HEK293 (cell line): ENCODE results near the gene TEAD1.
A peak's percentile ranks its signal among the peaks of the same experiment; 100 is the strongest.

Source experiments
- CTCF ChIA-PET: fragments of 350-600 bp; formaldehyde crosslinking; extraction: SDS; loops from one replicate; lab custom pipeline; 2021; ENCODE audit warnings: antibody characterized with exemption; lab: Yijun Ruan, JAX
- POLR2A ChIA-PET: fragments of 300-600 bp; formaldehyde crosslinking; extraction: SDS; loops from one replicate; lab custom pipeline; 2020; ENCODE audit warnings: antibody characterized with exemption, inconsistent platforms; lab: Yijun Ruan, JAX
- H3K27ac ChIP-seq: fragments of 200-500 bp; sonication (Bioruptor generic); 2 replicates; pipeline ENCODE4 v1.5.1; 2014; ENCODE audit warnings: low read depth, low read length, control low read depth, inconsistent platforms; ENCODE audit errors: extremely low read depth
- H3K36me3 ChIP-seq, 2 experiments: fragments of 200-500 bp in 1 of 2; sonication (Bioruptor generic) in 1 of 2; 1 replicate in 1 of 2; 2 replicates in 1 of 2; pipeline ENCODE4 v1.5.1; 2014 to 2017; ENCODE audit warnings: inconsistent platforms in 2 of 2, low read length in 2 of 2; ENCODE audit not compliant: control insufficient read depth in 2 of 2, insufficient read depth in 1 of 2
- H3K4me1 ChIP-seq: fragments of 200-500 bp; sonication (Bioruptor generic); 2 replicates; pipeline ENCODE4 v1.5.1; 2014; ENCODE audit warnings: mild to moderate bottlenecking, low read length, inconsistent platforms; ENCODE audit not compliant: control insufficient read depth, insufficient read depth
- H3K4me3 ChIP-seq: 2 replicates; pipeline ENCODE4 v1.5.1; 2011; ENCODE audit warnings: low read depth, mild to moderate bottlenecking, control low read depth, low read length, moderate library complexity
- H3K9me3 ChIP-seq: fragments of 200-500 bp; sonication (Bioruptor generic); 2 replicates; pipeline ENCODE4 v1.5.1; 2014; ENCODE audit warnings: low read depth, low read length, inconsistent platforms; ENCODE audit not compliant: control insufficient read depth, insufficient read depth
- ATF2 ChIP-seq: fragments of 450-650 bp; formaldehyde crosslinking; IDR thresholded peaks from 2 replicates; pipeline ENCODE4 v1.5.1; 2016; ENCODE audit warnings: missing biosample characterization, missing genetic modification characterization, low read depth
- GLI4 ChIP-seq: fragments of 450-650 bp; formaldehyde crosslinking; IDR thresholded peaks from 2 replicates; pipeline ENCODE4 v1.5.1; 2016; ENCODE audit warnings: missing biosample characterization, missing genetic modification characterization
- HIC1 ChIP-seq: fragments of 450-650 bp; formaldehyde crosslinking; IDR thresholded peaks from 2 replicates; pipeline ENCODE4 v1.5.1; 2016; ENCODE audit warnings: missing biosample characterization, missing genetic modification characterization
- HOXC10 ChIP-seq: sonication (generic); formaldehyde crosslinking; IDR thresholded peaks from 2 replicates; pipeline ENCODE4 v1.8.1; 2023; ENCODE audit warnings: mild to moderate bottlenecking, missing genetic modification reagents
- KLF1 ChIP-seq: fragments of 450-650 bp; formaldehyde crosslinking; IDR thresholded peaks from 2 replicates; pipeline ENCODE4 v1.5.1; 2016; ENCODE audit warnings: missing biosample characterization, missing genetic modification characterization
- KLF16 ChIP-seq: fragments of 450-650 bp; formaldehyde crosslinking; IDR thresholded peaks from 2 replicates; pipeline ENCODE4 v1.5.1; 2017; ENCODE audit warnings: missing biosample characterization, missing genetic modification characterization
- PRDM4 ChIP-seq: fragments of 450-650 bp; formaldehyde crosslinking; IDR thresholded peaks from 2 replicates; pipeline ENCODE4 v1.5.1; 2017; ENCODE audit warnings: missing biosample characterization, missing genetic modification characterization
- SALL2 ChIP-seq: fragments of 450-650 bp; formaldehyde crosslinking; IDR thresholded peaks from 2 replicates; pipeline ENCODE4 v1.5.0; 2017; ENCODE audit warnings: missing biosample characterization, mild to moderate bottlenecking, missing genetic modification characterization, borderline replicate concordance
- ZBTB44 ChIP-seq: fragments of 450-650 bp; IDR thresholded peaks from 2 replicates; pipeline ENCODE4 v1.5.1; 2018; ENCODE audit warnings: missing biosample characterization, mild to moderate bottlenecking, missing genetic modification characterization
- ZBTB49 ChIP-seq: fragments of 450-650 bp; formaldehyde crosslinking; IDR thresholded peaks from 2 replicates; pipeline ENCODE4 v1.5.1; 2016; ENCODE audit warnings: missing biosample characterization, missing genetic modification characterization, low read depth
- ZFP3 ChIP-seq: fragments of 450-650 bp; formaldehyde crosslinking; IDR thresholded peaks from 2 replicates; pipeline ENCODE4 v1.5.1; 2016; ENCODE audit warnings: low read depth, missing biosample characterization, missing genetic modification characterization
- ZNF133 ChIP-seq: fragments of 450-650 bp; formaldehyde crosslinking; IDR thresholded peaks from 2 replicates; pipeline ENCODE4 v1.5.1; 2016; ENCODE audit warnings: missing biosample characterization, missing genetic modification characterization
- ZNF174 ChIP-seq: fragments of 450-650 bp; formaldehyde crosslinking; IDR thresholded peaks from 2 replicates; pipeline ENCODE4 v1.5.0; 2017; ENCODE audit warnings: missing biosample characterization, mild to moderate bottlenecking, missing genetic modification characterization
- ZNF23 ChIP-seq: fragments of 450-650 bp; formaldehyde crosslinking; IDR thresholded peaks from 2 replicates; pipeline ENCODE4 v1.5.1; 2016; ENCODE audit warnings: missing biosample characterization, missing genetic modification characterization, borderline replicate concordance
- ZNF341 ChIP-seq: fragments of 450-650 bp; formaldehyde crosslinking; IDR thresholded peaks from 2 replicates; pipeline ENCODE4; 2016; ENCODE audit warnings: low read depth, missing biosample characterization, missing genetic modification characterization
- ZNF416 ChIP-seq: fragments of 450-650 bp; formaldehyde crosslinking; IDR thresholded peaks from 2 replicates; pipeline ENCODE4 v1.5.1; 2016; ENCODE audit warnings: missing biosample characterization, missing genetic modification characterization
- ZNF473 ChIP-seq: fragments of 450-650 bp; formaldehyde crosslinking; IDR thresholded peaks from 2 replicates; pipeline ENCODE4 v1.5.1; 2017; ENCODE audit warnings: missing biosample characterization, missing genetic modification characterization
- ZNF510 ChIP-seq: fragments of 450-650 bp; formaldehyde crosslinking; IDR thresholded peaks from 2 replicates; pipeline ENCODE4 v1.5.1; 2018; ENCODE audit warnings: mild to moderate bottlenecking, missing genetic modification characterization, missing biosample characterization; ENCODE audit not compliant: insufficient replicate concordance
- ZNF658 ChIP-seq: fragments of 450-650 bp; formaldehyde crosslinking; IDR thresholded peaks from 2 replicates; pipeline ENCODE4; 2016; ENCODE audit warnings: missing biosample characterization, missing genetic modification characterization
- ZNF664 ChIP-seq: fragments of 450-650 bp; formaldehyde crosslinking; IDR thresholded peaks from 2 replicates; pipeline ENCODE4 v1.5.1; 2016; ENCODE audit warnings: missing biosample characterization, missing genetic modification characterization
- ZNF704 ChIP-seq: fragments of 450-650 bp; formaldehyde crosslinking; IDR thresholded peaks from 2 replicates; pipeline ENCODE4 v1.5.1; 2016; ENCODE audit warnings: missing biosample characterization, missing genetic modification characterization
- ZNF777 ChIP-seq: fragments of 450-650 bp; formaldehyde crosslinking; IDR thresholded peaks from 2 replicates; pipeline ENCODE4 v1.5.1; 2017; ENCODE audit warnings: missing biosample characterization, missing genetic modification characterization, borderline replicate concordance
- ZXDB ChIP-seq: fragments of 450-650 bp; formaldehyde crosslinking; IDR thresholded peaks from 2 replicates; pipeline ENCODE4 v1.5.1; 2016; ENCODE audit warnings: missing biosample characterization, missing genetic modification characterization

TEAD1 gene

GRCh38 chr11:12678092-12678491 lies 3.9 kb downstream of the TEAD1 start:
- POLR2A ChIA-PET: interaction anchor here (0.6 kb wide), 1 partner anchor 389 kb away, joined by 4 read pairs; no protein-coding TSS in a partner anchor
- peaks cover 0 to 2% of the 10 kb centered on the region in 2 experiments; a peak in 1 of 3 replicates for H3K36me3 ChIP-seq
- TF ChIP-seq HOXC10 (CRISPR knock-in tag) (no peak), ZNF473 (no peak), ZNF664 (tag by site-specific recombination) (no peak), HIC1 (tag by site-specific recombination) (no peak), ZNF174 (tag by site-specific recombination) (no peak), ZNF777 (tag by site-specific recombination) (no peak), ZNF133 (no peak), ATF2 (tag by site-specific recombination) (no peak), ZFP3 (no peak), ZNF23 (no peak), ZXDB (tag by site-specific recombination) (no peak), ZNF704 (tag by site-specific recombination) (no peak), ZNF416 (tag by site-specific recombination) (no peak), GLI4 (tag by site-specific recombination) (no peak), ZBTB44 (no peak), KLF16 (no peak), SALL2 (no peak)
- no peak overlapping the region for H3K4me3 ChIP-seq
- no peaks in the 10 kb centered on the region for H3K9me3 ChIP-seq
- CTCF ChIA-PET: interaction anchor here (0.7 to 2.0 kb wide), 8 partner anchors 13 to 389 kb away, joined by 3 to 9 read pairs (median 4); no protein-coding TSS in a partner anchor
- H3K27ac ChIP-seq: no peak overlapping the region
- peaks cover 11% of the 10 kb centered on the region; the same call in 1 of the 2 replicates for H3K4me1 ChIP-seq

- ChIA-PET CTCF (interaction anchor here (0.7 to 2.0 kb wide), 5 partner anchors 80 to 390 kb away, joined by 3 to 9 read pairs (median 4); no protein-coding TSS in a partner anchor), POLR2A (no interaction called here)
- no peaks in the 10 kb centered on the region for H3K9me3 ChIP-seq
- peaks cover 0 to 2% of the 10 kb centered on the region in 2 experiments; a peak in 1 of 3 replicates for H3K36me3 ChIP-seq
- peaks cover 11% of the 10 kb centered on the region; the same call in 1 of the 2 replicates for H3K4me1 ChIP-seq
- no peak overlapping the region for H3K27ac ChIP-seq
- H3K4me3 ChIP-seq: no peak overlapping the region
- TF ChIP-seq KLF1 (tag by site-specific recombination) (peak; percentile 66; the same call in 1 of the 2 replicates), ZNF341 (tag by site-specific recombination) (peak; percentile 51), ZNF658 (tag by site-specific recombination) (no peak), ZBTB49 (no peak), ZNF510 (tag by site-specific recombination) (no peak), PRDM4 (tag by site-specific recombination) (0 out of 2 replicates have a peak, but pooled peaks have one; percentile 20)
Observed at GRCh38 chr11:12678991-12679390, 4.8 kb downstream of the TEAD1 start.
